ENCODE measurements around the gene NNAT. TPM values are rescaled to one million over a fixed set of nuclear protein-coding genes. Genes with fewer than 3 reads are reported as not detected.

The NNAT gene
- total RNA-seq, 1 donor from 2014 or later = 0.83 TPM

- Histone ChIP-seq H3K36me3 (no peaks in the 10 kb centered on the region), H3K27ac (no peak overlapping the region), H3K4me3 (no peak overlapping the region), H3K9me3 (no peaks in the 10 kb centered on the region), H3K4me1 (peaks cover 6% of the 10 kb centered on the region), H3K27me3 (ENCODE audit: low read depth) (peaks cover 41% of the 10 kb centered on the region)
- intact Hi-C loops (cut with DNase I) = no loop called here
- no peak for TF ChIP-seq CTCF (IDR thresholded peaks at IDR 0.05)
- DNase-seq = no peak
- ATAC-seq = no peak
These were observed 39.6 kb downstream of the NNAT start for GRCh38 chr20:37560629-37561028.

GRCh38 chr20:37562695-37563480, 41.8 kb downstream of the NNAT start:
- ATAC-seq (no peak), DNase-seq (no peak)
- no peaks in the 10 kb centered on the region for H3K36me3 ChIP-seq
- H3K9me3 ChIP-seq = no peaks in the 10 kb centered on the region
- peaks cover 6% of the 10 kb centered on the region for H3K4me1 ChIP-seq
- no peak for TF ChIP-seq CTCF (IDR thresholded peaks at IDR 0.05)
- intact Hi-C loops (cut with DNase I) = no loop called here
- H3K4me3 ChIP-seq = no peak overlapping the region
- H3K27ac ChIP-seq = no peak overlapping the region
- peaks cover 43% of the 10 kb centered on the region for H3K27me3 ChIP-seq (ENCODE audit: low read depth)

GRCh38 chr20:37564016-37564387, 43.0 kb downstream of the NNAT start:
- intact Hi-C loops (cut with DNase I) = no loop called here
- peaks cover 6% of the 10 kb centered on the region for H3K4me1 ChIP-seq
- DNase-seq = no peak
- H3K27ac ChIP-seq = no peak overlapping the region
- no peaks in the 10 kb centered on the region for H3K36me3 ChIP-seq
- H3K9me3 ChIP-seq = no peaks in the 10 kb centered on the region
- ATAC-seq = no peak
- H3K27me3 ChIP-seq (ENCODE audit: low read depth) = peaks cover 49% of the 10 kb centered on the region
- H3K4me3 ChIP-seq = no peak overlapping the region
- no peak for TF ChIP-seq CTCF (IDR thresholded peaks at IDR 0.05)

GRCh38 chr20:37564388-37565133, 43.5 kb downstream of the NNAT start:
- H3K4me3 ChIP-seq = no peak overlapping the region
- H3K36me3 ChIP-seq = no peaks in the 10 kb centered on the region
- no peak overlapping the region for H3K27ac ChIP-seq
- intact Hi-C loops (cut with DNase I) = no loop called here
- H3K27me3 ChIP-seq (ENCODE audit: low read depth) = peaks cover 52% of the 10 kb centered on the region
- no peaks in the 10 kb centered on the region for H3K9me3 ChIP-seq
- peak; percentile 56 for DNase-seq
- H3K4me1 ChIP-seq = peaks cover 6% of the 10 kb centered on the region
- TF ChIP-seq CTCF (IDR thresholded peaks at IDR 0.05) = peak; percentile 90
- peak; percentile 71 to 85 for ATAC-seq

GRCh38 chr20:37565134-37565811, 44.2 kb downstream of the NNAT start:
- no peak overlapping the region for H3K4me3 ChIP-seq
- H3K4me1 ChIP-seq = peaks cover 6% of the 10 kb centered on the region
- H3K9me3 ChIP-seq = no peaks in the 10 kb centered on the region
- no peak for TF ChIP-seq CTCF (IDR thresholded peaks at IDR 0.05)
- DNase-seq = no peak
- no peaks in the 10 kb centered on the region for H3K36me3 ChIP-seq
- intact Hi-C loops (cut with DNase I) = no loop called here
- H3K27ac ChIP-seq = no peak overlapping the region
- peaks cover 56% of the 10 kb centered on the region for H3K27me3 ChIP-seq (ENCODE audit: low read depth)
- no peak for ATAC-seq
